ENCODE results near the gene TRABD2B. TPM values are rescaled to one million over a fixed set of nuclear protein-coding genes. Genes with fewer than 3 reads are reported as not detected.

The TRABD2B gene
- polyA plus RNA-seq, 1 of the 3 experiments (the other 2 are of a cell fraction), result 0.03 TPM

DNA sequence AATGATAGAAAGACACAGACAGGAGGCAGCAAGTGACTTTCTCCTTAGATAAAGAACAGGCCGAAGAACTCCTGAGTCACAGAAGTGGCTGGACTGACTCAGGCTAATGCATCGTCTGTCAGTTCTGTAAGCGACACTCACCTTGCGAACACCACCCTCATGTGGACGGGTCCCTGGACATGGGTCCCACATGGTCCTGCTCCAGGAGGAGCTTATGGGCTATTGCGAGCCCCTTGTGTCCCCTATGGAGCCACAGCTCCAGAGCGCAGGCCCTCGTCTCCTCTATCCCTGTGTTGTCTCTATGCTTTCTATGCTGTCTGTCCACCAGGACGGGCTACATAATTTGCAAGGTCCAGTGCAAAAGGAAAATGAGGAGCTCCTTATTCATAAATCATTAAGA lies 85.8 kb downstream of the TRABD2B start (continued):
- TF ChIP-seq, protein P1, sequence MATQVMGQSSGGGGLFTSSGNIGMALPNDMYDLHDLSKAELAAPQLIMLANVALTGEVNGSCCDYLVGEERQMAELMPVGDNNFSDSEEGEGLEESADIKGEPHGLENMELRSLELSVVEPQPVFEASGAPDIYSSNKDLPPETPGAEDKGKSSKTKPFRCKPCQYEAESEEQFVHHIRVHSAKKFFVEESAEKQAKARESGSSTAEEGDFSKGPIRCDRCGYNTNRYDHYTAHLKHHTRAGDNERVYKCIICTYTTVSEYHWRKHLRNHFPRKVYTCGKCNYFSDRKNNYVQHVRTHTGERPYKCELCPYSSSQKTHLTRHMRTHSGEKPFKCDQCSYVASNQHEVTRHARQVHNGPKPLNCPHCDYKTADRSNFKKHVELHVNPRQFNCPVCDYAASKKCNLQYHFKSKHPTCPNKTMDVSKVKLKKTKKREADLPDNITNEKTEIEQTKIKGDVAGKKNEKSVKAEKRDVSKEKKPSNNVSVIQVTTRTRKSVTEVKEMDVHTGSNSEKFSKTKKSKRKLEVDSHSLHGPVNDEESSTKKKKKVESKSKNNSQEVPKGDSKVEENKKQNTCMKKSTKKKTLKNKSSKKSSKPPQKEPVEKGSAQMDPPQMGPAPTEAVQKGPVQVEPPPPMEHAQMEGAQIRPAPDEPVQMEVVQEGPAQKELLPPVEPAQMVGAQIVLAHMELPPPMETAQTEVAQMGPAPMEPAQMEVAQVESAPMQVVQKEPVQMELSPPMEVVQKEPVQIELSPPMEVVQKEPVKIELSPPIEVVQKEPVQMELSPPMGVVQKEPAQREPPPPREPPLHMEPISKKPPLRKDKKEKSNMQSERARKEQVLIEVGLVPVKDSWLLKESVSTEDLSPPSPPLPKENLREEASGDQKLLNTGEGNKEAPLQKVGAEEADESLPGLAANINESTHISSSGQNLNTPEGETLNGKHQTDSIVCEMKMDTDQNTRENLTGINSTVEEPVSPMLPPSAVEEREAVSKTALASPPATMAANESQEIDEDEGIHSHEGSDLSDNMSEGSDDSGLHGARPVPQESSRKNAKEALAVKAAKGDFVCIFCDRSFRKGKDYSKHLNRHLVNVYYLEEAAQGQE (IDR thresholded peaks at IDR 0.05; ENCODE audit: low read depth, low read length), result no peak
- TF ChIP-seq RXRA (IDR thresholded peaks at IDR 0.05; ENCODE audit: borderline replicate concordance, low read depth) (no peak), RCOR1 (IDR thresholded peaks at IDR 0.05; ENCODE audit: low read length) (no peak), NRF1 (IDR thresholded peaks at IDR 0.05; ENCODE audit: low read depth, low read length) (no peak), MEF2A (IDR thresholded peaks at IDR 0.05; ENCODE audit: borderline replicate concordance, low read depth) (no peak), EZH2phosphoT487 (IDR thresholded peaks at IDR 0.05; ENCODE audit: borderline replicate concordance, low read depth) (no peak), RAD21 (IDR thresholded peaks at IDR 0.05; ENCODE audit: low read length) (no peak), FOXJ3 (CRISPR knock-in tag; IDR thresholded peaks at IDR 0.05) (no peak), YY1 (IDR thresholded peaks at IDR 0.05; ENCODE audit: low read depth) (no peak), FOXM1 (IDR thresholded peaks at IDR 0.05; ENCODE audit: low read depth) (no peak)
- TF ChIP-seq, protein P2, sequence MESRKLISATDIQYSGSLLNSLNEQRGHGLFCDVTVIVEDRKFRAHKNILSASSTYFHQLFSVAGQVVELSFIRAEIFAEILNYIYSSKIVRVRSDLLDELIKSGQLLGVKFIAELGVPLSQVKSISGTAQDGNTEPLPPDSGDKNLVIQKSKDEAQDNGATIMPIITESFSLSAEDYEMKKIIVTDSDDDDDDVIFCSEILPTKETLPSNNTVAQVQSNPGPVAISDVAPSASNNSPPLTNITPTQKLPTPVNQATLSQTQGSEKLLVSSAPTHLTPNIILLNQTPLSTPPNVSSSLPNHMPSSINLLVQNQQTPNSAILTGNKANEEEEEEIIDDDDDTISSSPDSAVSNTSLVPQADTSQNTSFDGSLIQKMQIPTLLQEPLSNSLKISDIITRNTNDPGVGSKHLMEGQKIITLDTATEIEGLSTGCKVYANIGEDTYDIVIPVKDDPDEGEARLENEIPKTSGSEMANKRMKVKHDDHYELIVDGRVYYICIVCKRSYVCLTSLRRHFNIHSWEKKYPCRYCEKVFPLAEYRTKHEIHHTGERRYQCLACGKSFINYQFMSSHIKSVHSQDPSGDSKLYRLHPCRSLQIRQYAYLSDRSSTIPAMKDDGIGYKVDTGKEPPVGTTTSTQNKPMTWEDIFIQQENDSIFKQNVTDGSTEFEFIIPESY (IDR thresholded peaks at IDR 0.05; ENCODE audit: borderline replicate concordance, low read depth), result no peak
- TF ChIP-seq, protein P3, sequence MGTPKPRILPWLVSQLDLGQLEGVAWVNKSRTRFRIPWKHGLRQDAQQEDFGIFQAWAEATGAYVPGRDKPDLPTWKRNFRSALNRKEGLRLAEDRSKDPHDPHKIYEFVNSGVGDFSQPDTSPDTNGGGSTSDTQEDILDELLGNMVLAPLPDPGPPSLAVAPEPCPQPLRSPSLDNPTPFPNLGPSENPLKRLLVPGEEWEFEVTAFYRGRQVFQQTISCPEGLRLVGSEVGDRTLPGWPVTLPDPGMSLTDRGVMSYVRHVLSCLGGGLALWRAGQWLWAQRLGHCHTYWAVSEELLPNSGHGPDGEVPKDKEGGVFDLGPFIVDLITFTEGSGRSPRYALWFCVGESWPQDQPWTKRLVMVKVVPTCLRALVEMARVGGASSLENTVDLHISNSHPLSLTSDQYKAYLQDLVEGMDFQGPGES (IDR thresholded peaks at IDR 0.05; ENCODE audit: low read depth, low read length), result no peak

DNA sequence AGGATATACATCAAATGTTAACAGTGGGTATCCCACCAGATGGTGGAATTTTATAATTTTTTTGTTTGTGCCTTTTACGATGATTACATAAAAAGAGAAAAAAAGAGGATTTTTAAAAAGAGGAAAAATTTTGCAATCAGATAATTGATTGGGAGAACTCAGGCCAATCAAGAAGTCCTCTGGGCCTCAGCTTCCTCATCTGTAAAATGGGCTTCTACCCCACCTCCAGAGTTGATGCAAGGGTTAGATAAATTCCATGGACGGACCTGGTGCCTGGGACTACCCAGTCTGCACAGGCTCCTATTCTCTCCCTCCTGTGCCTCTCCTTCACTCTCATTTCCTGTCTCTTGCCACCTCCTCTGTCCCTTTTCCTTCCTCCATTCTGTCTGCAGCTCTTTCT lies 88.9 kb downstream of the TRABD2B start:
- Histone ChIP-seq H3K36me3 (replicated peaks in 1 of 2; ENCODE audit: control insufficient read depth in 1 of 2, insufficient read depth in 2 of 2, low read length in 1 of 2) (no peaks in the 10 kb centered on the region), H3F3A (replicated peaks; ENCODE audit: insufficient read depth) (no peaks in the 10 kb centered on the region), H3K27me3 (ENCODE audit: insufficient read depth) (no peaks in the 10 kb centered on the region; the same call in 1 of the 2 replicates), H3K27ac (ENCODE audit: low read depth in 2 of 2, low read length in 1 of 2) (no peak overlapping the region), H3K4me1 (ENCODE audit: control insufficient read depth in 1 of 2, insufficient read depth in 2 of 2, low read depth in 1 of 2, low read length in 1 of 2) (peaks cover 0 to 3% of the 10 kb centered on the region in 2 experiments; a peak in 1 of 4 replicates), H3K4me3 (ENCODE audit: low read depth in 2 of 2, low read length in 1 of 2) (no peak overlapping the region), H3K9me3 (no peaks in the 10 kb centered on the region), H3K9ac (no peak overlapping the region), H3K79me2 (ENCODE audit: insufficient read depth) (no peaks in the 10 kb centered on the region), H2AFZ (ENCODE audit: low read depth) (no peak overlapping the region), H4K20me1 (ENCODE audit: insufficient read depth) (no peaks in the 10 kb centered on the region), H3K4me2 (no peak overlapping the region), H3K9me2 (no peaks in the 10 kb centered on the region)
- CTCF ChIA-PET, result no interaction called here
- POLR2A ChIA-PET, result no interaction called here
- no peak for DNase-seq
- WGBS (ENCODE audit: low lambda C conversion rate), result 58% methylated on average over 2 of the region's 2 CpGs
- TF ChIP-seq RCOR1 (IDR thresholded peaks at IDR 0.05; ENCODE audit: low read length), result no peak
- no peak for TF ChIP-seq CHD2 (IDR thresholded peaks at IDR 0.05; ENCODE audit: low read length, partially characterized antibody)
- TF ChIP-seq, protein P2 (IDR thresholded peaks at IDR 0.05; ENCODE audit: borderline replicate concordance, low read depth), result no peak
- TF ChIP-seq, protein P4, sequence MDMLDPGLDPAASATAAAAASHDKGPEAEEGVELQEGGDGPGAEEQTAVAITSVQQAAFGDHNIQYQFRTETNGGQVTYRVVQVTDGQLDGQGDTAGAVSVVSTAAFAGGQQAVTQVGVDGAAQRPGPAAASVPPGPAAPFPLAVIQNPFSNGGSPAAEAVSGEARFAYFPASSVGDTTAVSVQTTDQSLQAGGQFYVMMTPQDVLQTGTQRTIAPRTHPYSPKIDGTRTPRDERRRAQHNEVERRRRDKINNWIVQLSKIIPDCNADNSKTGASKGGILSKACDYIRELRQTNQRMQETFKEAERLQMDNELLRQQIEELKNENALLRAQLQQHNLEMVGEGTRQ (IDR thresholded peaks at IDR 0.05; ENCODE audit: borderline replicate concordance, low read depth, low read length), result no peak
- TF ChIP-seq, protein P1 (IDR thresholded peaks at IDR 0.05; ENCODE audit: low read depth, low read length), result no peak
- TF ChIP-seq SIN3A (IDR thresholded peaks at IDR 0.05; ENCODE audit: borderline replicate concordance, low read depth, low read length), result no peak
- no peak for TF ChIP-seq GATA2 (CRISPR knock-in tag; IDR thresholded peaks at IDR 0.05)
- TF ChIP-seq TCF12 (IDR thresholded peaks at IDR 0.05), result no peak
- TF ChIP-seq ELF1 (IDR thresholded peaks at IDR 0.05), result no peak

All from SK-N-SH (cell line).